HepG2 (cell line): ENCODE measurements around the gene AKAP8L. TPM values are rescaled to one million over a fixed set of nuclear protein-coding genes. Genes with fewer than 3 reads are reported as not detected.

ENCODE experiments used
- ATAC-seq: fragments of 200-7000 bp; cut with Tn5 transposase; 3 replicates; pipeline ENCODE4 v1.9.1; 2020; ENCODE audit warnings: mild to moderate bottlenecking, moderate library complexity
- BruUV-seq: library from RNA; stranded (reverse); fragments of 400-500 nt; replicated peaks from 2 replicates; lab custom pipeline; 2021; lab: Mats Ljungman, UMichigan
- CTCF ChIA-PET: fragments of 300-600 bp; formaldehyde crosslinking; extraction: SDS; loops from one replicate; lab custom pipeline; 2021; ENCODE audit warnings: low total read pairs, inconsistent platforms, low intra/inter-chr PET ratio; lab: Yijun Ruan, JAX
- POLR2A ChIA-PET: fragments of 350-600 bp; sonication (Branson Sonifier 250); formaldehyde crosslinking; loops from one replicate; lab custom pipeline; 2020; ENCODE audit warnings: antibody characterized with exemption, inconsistent platforms; lab: Yijun Ruan, JAX
- DNase-seq: peaks from one replicate; pipeline ENCODE4 v3.0.0-alpha.2; 2015; ENCODE audit warnings: low spot score
- FAIRE-seq: peaks from 3 replicates; lab custom pipeline; 2011; peaks lifted over from hg19 to GRCh38; lab: Jason Lieb, UNC
- H2AFZ ChIP-seq: one replicate; pipeline ENCODE4 v1.6.1; 2011; ENCODE audit warnings: low read length, inconsistent platforms
- H3K27ac ChIP-seq: fragments of 300-600 bp; 3 replicates; pipeline ENCODE4 v1.8.0; 2011; ENCODE audit warnings: mixed run types, mild to moderate bottlenecking, mixed read lengths, low read length, inconsistent platforms; ENCODE audit not compliant: insufficient read depth; ENCODE audit errors: extremely low read length
- H3K27me3 ChIP-seq, 2 experiments: fragments of 200-600 bp in 1 of 2; 2 replicates in 1 of 2; 3 replicates in 1 of 2; pipeline versions ENCODE4 v1.6.0 to v1.8.0; 2011; ENCODE audit warnings: low read length in 2 of 2, mild to moderate bottlenecking in 2 of 2, moderate library complexity in 2 of 2, inconsistent platforms in 1 of 2; ENCODE audit not compliant: insufficient read depth in 2 of 2, control insufficient read depth in 1 of 2
- H3K36me3 ChIP-seq, 2 experiments: fragments of 200-600 bp in 1 of 2; replicated peaks in 1 of 2; 2 replicates in 1 of 2; 3 replicates in 1 of 2; pipeline versions ENCODE4 v1.5.1 to v1.8.0; 2011; ENCODE audit warnings: low read length in 2 of 2, inconsistent platforms in 1 of 2; ENCODE audit not compliant: insufficient read depth in 2 of 2, control insufficient read depth in 1 of 2
- H3K4me1 ChIP-seq: 2 replicates; pipeline ENCODE4 v1.5.1; 2012; ENCODE audit warnings: low read length, inconsistent platforms; ENCODE audit not compliant: insufficient read depth
- H3K4me2 ChIP-seq: 2 replicates; pipeline ENCODE4 v1.6.0; 2011; ENCODE audit warnings: low read depth, low read length, inconsistent platforms
- H3K4me3 ChIP-seq, 3 experiments: fragments of 200-600 bp in 1 of 3; sonication (generic), shearing (Covaris generic) in 1 of 3; replicated peaks in 1 of 3; 2 replicates each; pipeline ENCODE4 v1.5.1; 2011 to 2016; ENCODE audit warnings: low read length in 3 of 3, inconsistent platforms in 2 of 3, low read depth in 2 of 3, mild to moderate bottlenecking in 2 of 3, control low read depth in 1 of 3, mixed read lengths in 1 of 3; ENCODE audit not compliant: insufficient read depth in 1 of 3
- H3K79me2 ChIP-seq: one replicate; pipeline ENCODE4 v1.6.1; 2011; ENCODE audit warnings: low read length, inconsistent platforms; ENCODE audit not compliant: insufficient read depth
- H3K9ac ChIP-seq: 2 replicates; pipeline ENCODE4 v1.6.0; 2011; ENCODE audit warnings: mild to moderate bottlenecking, low read depth, low read length, inconsistent platforms; ENCODE audit not compliant: insufficient read depth
- H3K9me3 ChIP-seq: 2 replicates; pipeline ENCODE4 v1.5.1; 2012; ENCODE audit warnings: mild to moderate bottlenecking, low read length
- H4K20me1 ChIP-seq: 2 replicates; pipeline ENCODE4 v1.6.0; 2011; ENCODE audit warnings: inconsistent platforms, mild to moderate bottlenecking, low read length, moderate library complexity; ENCODE audit not compliant: insufficient read depth
- AGO2 ChIP-seq: fragments of 200-400 bp; formaldehyde crosslinking; optimal IDR thresholded peaks from 2 replicates; pipeline ENCODE3; 2017; ENCODE audit warnings: mild to moderate bottlenecking, low read depth, low read length, moderate library complexity
- JUN ChIP-seq: sonication (generic); formaldehyde crosslinking; IDR thresholded peaks from 2 replicates; pipeline ENCODE4 v1.4.0; 2020; ENCODE audit warnings: mild to moderate bottlenecking, missing genetic modification reagents
- NR2C2 ChIP-seq: sonication (generic); formaldehyde crosslinking; IDR thresholded peaks from 2 replicates; pipeline ENCODE4 v1.4.0; 2020; ENCODE audit warnings: missing genetic modification reagents, mild to moderate bottlenecking, moderate library complexity, borderline replicate concordance
- PRMT3 ChIP-seq: sonication (generic); formaldehyde crosslinking; IDR thresholded peaks from 2 replicates; pipeline ENCODE4 v1.8.1; 2022; ENCODE audit warnings: low read depth, mild to moderate bottlenecking, moderate library complexity, missing genetic modification reagents, borderline replicate concordance
- RAD21 ChIP-seq: fragments of 450-650 bp; formaldehyde crosslinking; IDR thresholded peaks from 2 replicates; pipeline ENCODE4 v1.5.0; 2020; ENCODE audit warnings: mild to moderate bottlenecking
- ZNF891 ChIP-seq: sonication (generic); formaldehyde crosslinking; IDR thresholded peaks from 2 replicates; pipeline ENCODE4 v1.5.0; 2020; ENCODE audit warnings: mild to moderate bottlenecking, missing genetic modification reagents
- WGBS: methylation state at CpG from one replicate; pipeline ENCODE4 v1.1.6; 2017; ENCODE audit warnings: low lambda C conversion rate; 5-methylcytosine and 5-hydroxymethylcytosine counted together
- in situ Hi-C: cut with HindIII; loops from 2 replicates; pipeline ENCODE4 v1.10.0; 2017; ENCODE audit warnings: low pct_unique_long_range_greater_than_20kb; ENCODE audit not compliant: extremely low pct_ligation_motif_present
- intact Hi-C: fragments of 100-400 bp; cut with micrococcal nuclease; formaldehyde crosslinking; loops from one replicate; pipeline ENCODE4 v1.10.0; 2022; ENCODE audit not compliant: unreplicated experiment
- polyA plus RNA-seq, 8 experiments: library from polyadenylated mRNA; depleted of rRNA in 3 of 8; stranded (reverse) in 7 of 8; unstranded in 1 of 8; fragments of >200 nt; fragmentation: Illumina TruSeq in 4 of 8; extraction: Trizol in 4 of 8; gene quantifications; 2 replicates each; pipeline versions ENCODE4 v1.2.1 to v1.2.3, GENCODE V29; 2011 to 2016; ENCODE audit warnings: low read depth in 4 of 8, missing spikeins in 1 of 8, mixed read lengths in 1 of 8; ENCODE audit not compliant: insufficient read depth in 1 of 8
- total RNA-seq, 5 experiments: library from RNA; depleted of rRNA; stranded (reverse); fragments of >200 nt; fragmentation: Illumina TruSeq; extraction: Trizol; gene quantifications; 2 replicates each; pipeline ENCODE4 v1.2.3, GENCODE V29; 2016; ENCODE audit warnings: low read depth in 1 of 5

AKAP8L gene
- total and polyA plus RNA-seq, 2 of the 13 experiments (the other 11 are each of a cell fraction or from before 2014, with no cell fraction given) = 48.2 to 49.6 TPM

DNA sequence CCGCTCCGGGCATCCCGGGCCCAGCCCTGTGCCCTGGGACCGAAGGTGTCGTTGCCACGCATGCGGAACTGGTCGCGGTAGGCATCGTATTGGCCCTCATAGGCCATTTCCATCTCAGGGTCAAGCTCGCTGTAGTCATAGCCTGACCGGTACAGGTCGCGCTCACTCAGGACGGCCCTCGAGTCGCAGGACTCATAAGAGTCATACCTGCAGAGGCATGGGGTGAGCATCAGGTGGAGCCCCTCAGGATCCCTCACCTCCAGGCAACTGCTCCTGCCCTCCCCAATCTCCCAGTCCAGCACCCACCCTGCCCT lies 17.4 kb downstream of the AKAP8L start (continued):
- TF ChIP-seq NR2C2 (CRISPR knock-in tag) (no peak), ZNF891 (CRISPR knock-in tag) (no peak), RAD21 (CRISPR knock-in tag) (no peak)
- TF ChIP-seq, all 625 proteins: peak for 0

DNA sequence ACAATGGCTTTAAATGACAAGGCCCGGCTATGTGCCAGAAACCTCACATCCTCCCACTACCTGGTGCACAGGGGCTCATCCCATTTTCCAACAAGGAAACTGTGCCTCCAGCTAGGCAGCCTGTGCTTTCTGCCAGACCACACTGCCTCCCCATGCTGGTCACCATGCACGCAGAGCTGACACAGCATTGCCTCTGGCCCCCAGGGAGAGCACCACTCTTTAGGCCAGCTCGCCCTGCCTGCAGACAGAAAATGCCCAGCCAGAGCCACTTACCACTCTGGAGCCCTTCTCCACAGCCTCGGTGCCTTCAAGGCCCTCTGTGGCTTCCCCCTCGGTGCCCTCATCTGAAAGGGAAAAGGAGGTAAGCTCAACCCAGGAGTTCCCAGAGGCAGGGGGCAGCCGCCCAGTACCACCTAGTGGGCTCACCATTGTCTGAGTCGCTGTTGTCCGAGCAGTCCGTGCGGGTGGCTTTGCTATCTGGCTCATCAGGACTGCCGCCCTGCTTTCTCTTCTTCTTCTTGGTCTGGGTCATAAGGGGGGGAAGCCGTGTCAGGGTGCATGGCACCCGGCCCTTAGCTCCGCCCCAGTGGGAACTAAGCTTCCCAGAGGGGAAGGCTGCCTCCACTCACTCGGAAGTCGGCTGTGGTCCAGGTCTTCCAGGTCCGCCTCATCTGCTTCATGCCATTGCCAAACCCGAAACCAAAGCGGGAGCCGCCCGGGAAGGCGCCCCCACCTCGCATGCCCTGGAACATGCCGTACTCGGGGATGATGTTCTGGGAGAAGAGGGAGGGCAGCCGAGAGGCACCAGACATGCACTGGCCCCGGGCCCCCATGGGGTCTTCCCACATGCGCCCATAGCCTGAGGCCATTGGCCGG lies 18.0 kb downstream of the AKAP8L start:
- H3K9me3 ChIP-seq = no peaks in the 10 kb centered on the region
- no peak overlapping the region for H2AFZ ChIP-seq
- intact Hi-C loops = no loop called here
- no peak overlapping the region for H3K4me2 ChIP-seq
- BruUV-seq = TSS peak; percentile 27
- ChIA-PET CTCF (no interaction called here), POLR2A (no interaction called here)
- WGBS = 94% methylated on average over 19 of the region's 29 CpGs
- no peaks in the 10 kb centered on the region for H3K27me3 ChIP-seq
- in situ Hi-C loops = no loop called here
- peaks cover 16% of the 10 kb centered on the region for H4K20me1 ChIP-seq
- DNase-seq (no peak), FAIRE-seq (no peak), ATAC-seq (no peak)
- H3K9ac ChIP-seq = no peak overlapping the region
- H3K4me1 ChIP-seq = peaks cover 7% of the 10 kb centered on the region
- H3K79me2 ChIP-seq = peaks cover 41% of the 10 kb centered on the region
- peak; percentile 42 for TF ChIP-seq AGO2
- no peak for TF ChIP-seq JUN (CRISPR knock-in tag)
- H3K27ac ChIP-seq = no peak overlapping the region
- peaks cover 58 to 88% of the 10 kb centered on the region in 2 experiments for H3K36me3 ChIP-seq
- no peak overlapping the region for H3K4me3 ChIP-seq

DNA sequence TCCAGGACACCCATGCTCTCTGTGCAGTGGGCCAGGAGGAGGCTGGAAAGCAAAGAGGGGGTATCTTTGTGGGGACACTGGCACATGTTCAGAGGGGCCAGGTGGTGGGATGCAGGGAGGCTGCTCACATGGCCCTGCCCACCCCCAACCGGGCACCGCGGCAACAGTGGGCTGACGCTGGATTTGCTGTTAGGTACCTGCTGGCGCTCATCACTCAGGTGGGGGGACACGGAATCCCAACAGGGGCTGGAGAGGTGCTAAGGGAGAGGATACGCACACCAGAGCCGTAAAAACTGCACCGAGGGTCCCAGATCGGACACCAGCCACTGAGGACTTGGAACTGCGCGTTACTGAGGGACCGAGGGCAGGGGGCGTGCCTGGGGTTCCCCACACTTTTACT lies 19.2 kb downstream of the AKAP8L start:
- H3K36me3 ChIP-seq = peaks cover 58 to 85% of the 10 kb centered on the region in 2 experiments
- WGBS = 99% methylated on average over 12 of the region's 14 CpGs
- H3K79me2 ChIP-seq = peaks cover 30% of the 10 kb centered on the region
- H3K27ac ChIP-seq = no peak overlapping the region
- no peak overlapping the region for H2AFZ ChIP-seq
- CTCF ChIA-PET = no interaction called here
- H3K4me2 ChIP-seq = no peak overlapping the region
- no peak overlapping the region for H3K9ac ChIP-seq
- H3K27me3 ChIP-seq = no peaks in the 10 kb centered on the region
- in situ Hi-C loops = no loop called here
- intact Hi-C loops = no loop called here
- peaks cover 11% of the 10 kb centered on the region; the same call in 1 of the 2 replicates for H4K20me1 ChIP-seq
- no peak overlapping the region for H3K4me3 ChIP-seq
- POLR2A ChIA-PET = no interaction called here
- BruUV-seq = no TSS peak
- H3K4me1 ChIP-seq = peaks cover 2% of the 10 kb centered on the region
- H3K9me3 ChIP-seq = no peaks in the 10 kb centered on the region
- TF ChIP-seq AGO2 (peak; percentile 67), PRMT3 (CRISPR knock-in tag) (no peak)
- TF ChIP-seq, all 625 proteins: peak for 1
- DNase-seq (no peak), FAIRE-seq (no peak), ATAC-seq (no peak)
